ENCODE data around the gene GNS.

GNS gene

DNA sequence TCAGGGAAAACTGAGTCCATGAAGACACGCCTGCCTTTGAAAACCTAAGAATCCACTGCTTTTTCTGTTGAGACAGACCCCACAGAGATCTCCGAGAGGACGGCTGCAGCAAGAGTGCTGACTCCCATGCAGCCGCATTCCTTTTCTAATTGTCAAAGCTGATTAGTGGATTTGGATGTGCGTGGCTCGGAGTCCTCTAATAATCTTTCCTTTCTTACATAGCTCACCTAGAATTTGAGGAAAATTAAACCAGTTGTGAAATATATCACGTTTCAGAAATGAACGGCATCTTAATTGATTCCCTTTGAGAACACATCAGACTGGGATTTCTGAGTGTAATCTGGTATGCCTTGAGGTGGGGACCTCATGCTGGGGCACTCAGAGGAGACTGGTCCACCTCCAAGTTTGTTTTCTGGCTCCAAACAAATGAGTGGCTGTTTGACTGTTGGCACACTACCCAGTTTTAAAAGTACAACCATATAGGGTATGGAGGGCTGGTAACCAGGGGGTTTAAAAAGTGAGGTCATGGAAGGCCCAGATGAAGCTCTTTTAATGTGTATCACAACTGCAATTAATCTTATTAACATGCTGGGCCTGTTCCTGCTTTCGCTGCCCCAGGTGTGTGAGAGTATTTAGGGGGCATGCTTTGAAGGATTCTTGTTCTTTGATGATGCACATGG is 85.6 kb downstream of the GNS start:
- no peak for DNase-seq (ENCODE audit: low read depth)

DNA sequence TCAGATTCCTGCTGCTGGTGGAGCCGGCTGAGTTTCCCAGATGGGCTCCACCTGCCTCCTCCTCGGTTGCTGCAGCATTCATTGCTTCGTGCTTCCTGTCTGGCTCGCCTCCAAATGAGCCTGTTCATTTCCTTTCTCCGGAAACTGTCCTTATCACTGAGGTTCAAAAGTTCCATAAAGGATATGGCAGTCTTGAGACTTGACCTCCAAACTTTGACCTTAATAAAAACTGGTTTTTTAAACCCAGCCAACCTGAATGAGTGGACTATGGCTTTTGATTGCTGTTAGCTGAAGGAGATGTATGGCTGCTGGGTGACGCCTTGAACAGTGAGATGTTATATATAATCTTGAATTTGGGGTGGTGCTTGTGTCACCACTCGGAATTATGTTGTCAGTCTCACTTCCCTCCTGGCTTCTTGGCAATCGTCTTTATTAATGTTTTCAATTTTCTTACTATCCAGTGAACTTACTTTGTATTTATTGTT is 86.2 kb downstream of the GNS start:
- DNase-seq (ENCODE audit: low read depth) = no peak

DNA sequence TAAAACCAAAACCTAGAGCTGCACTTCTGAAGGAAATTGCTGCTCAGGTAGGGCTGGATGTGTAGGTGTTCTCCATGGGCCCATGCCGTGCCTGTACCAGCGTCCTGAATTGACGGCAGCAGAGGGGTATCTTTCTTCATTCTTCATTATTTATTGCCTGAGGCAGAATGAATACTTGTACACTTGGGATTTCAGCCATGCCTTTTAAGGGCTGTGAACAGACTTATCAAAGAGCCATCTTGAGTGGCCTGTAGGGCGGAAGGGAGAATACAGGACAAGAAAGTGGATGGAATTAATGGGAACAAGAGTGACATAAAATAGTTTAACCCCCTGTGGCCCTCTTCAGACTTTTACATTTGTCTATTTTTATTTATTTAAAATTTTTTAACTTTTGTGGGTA is 87.5 kb downstream of the GNS start:
- DNase-seq (ENCODE audit: low read depth) = no peak

DNA sequence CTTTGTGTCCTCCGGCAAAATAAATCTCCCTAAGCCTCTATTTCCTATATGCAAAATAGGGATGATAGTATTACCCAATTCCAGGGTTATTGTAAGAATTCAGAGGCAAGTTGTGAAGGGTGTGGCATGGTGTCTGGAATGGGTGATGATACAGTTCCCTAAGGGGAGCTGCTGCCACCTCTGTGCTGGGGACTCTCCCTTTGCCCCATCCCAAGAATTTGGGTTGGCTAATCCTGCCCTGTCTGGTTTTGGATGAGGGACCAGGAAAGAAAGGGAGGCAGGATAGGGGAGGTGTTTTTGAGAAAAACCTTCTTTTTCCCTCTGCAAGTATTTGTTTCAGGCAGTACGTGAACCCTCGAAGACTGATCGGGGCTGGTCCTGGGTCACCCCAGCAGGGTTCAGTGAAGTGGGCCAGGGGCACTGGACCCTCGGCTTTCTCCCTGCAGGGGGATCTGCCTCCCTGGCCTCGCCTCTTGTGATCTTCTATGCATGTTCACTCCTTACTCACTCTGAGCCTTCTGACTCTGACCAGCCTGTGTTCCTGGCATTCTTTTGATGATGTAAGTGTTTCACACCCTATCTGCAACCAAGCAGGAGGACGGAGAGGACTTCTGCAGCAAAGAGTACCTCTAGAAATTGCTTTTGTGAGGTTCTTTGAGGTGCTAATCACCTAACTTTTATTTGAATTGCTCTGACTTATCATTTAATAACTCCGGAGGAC is 88.1 kb downstream of the GNS start:
- DNase-seq (ENCODE audit: low read depth) = no peak

DNA sequence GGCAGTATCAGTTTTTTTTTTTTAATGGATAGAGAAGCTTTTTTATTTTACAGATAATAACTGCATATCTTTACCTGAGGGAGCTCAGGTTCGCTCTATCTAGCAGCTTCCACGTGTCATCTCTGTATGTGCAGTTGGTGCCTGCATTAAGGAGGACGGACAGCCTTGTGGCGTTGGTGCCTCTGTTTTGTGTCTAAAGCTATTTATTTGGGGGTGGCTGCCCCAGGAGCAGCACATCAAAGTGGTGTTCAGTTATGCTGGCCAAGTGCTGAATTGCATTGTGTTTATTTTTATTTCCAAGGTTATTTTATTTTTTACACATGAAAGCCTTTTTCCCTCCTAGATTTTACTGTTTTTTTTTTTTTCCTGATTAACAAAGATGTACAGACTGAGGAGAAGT is 89.2 kb downstream of the GNS start:
- DNase-seq (ENCODE audit: low read depth) = no peak

DNA sequence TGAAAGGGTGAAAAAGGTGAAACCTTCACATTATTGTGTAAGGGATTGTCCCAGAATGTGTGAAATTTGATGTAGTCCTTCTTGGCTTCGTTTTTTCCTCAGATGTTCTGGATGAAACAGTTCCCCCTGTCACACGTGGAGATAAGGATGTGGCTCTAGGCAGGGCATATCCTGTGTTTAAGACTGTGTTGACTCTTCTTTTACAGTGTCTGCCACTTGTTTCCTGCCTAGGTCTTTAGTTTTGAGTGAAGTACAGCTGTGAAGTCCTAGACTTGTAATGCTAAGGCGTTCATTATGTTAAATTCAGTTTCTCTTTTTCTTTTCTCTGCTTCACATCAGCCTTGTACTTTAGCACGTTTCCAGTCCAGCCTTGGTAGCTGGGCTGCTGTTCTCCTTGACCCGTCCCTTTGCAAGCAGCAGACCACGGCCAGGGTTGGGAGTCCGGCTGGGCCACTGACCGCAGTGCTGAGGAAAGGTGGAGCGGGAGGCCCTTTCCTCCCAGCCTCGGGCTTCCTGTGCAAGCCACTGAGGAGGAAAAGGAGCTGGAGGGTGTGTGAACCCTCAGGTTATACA is 89.8 kb downstream of the GNS start:
- no peak for DNase-seq (ENCODE audit: low read depth)

DNA sequence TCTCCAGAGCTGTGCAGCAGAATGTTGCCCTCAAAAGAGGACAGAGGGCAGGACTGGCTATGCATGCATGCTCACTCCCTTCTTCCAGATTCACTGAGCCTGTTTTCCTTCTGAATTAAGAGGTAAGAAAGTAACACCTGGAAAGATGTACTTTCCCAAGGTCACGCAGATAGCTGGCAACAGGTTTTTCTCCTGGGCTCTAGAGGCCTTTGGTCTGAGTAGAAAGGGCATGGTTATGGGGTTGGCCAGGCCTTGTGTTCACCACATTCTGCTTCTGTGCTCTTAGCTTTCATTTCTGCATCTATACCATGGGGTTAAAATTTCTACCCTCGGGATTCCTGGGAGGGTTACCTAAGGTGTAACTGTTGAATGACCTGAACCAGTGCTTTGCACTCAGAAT is 91.4 kb downstream of the GNS start:
- DNase-seq (ENCODE audit: low read depth) = no peak

DNA sequence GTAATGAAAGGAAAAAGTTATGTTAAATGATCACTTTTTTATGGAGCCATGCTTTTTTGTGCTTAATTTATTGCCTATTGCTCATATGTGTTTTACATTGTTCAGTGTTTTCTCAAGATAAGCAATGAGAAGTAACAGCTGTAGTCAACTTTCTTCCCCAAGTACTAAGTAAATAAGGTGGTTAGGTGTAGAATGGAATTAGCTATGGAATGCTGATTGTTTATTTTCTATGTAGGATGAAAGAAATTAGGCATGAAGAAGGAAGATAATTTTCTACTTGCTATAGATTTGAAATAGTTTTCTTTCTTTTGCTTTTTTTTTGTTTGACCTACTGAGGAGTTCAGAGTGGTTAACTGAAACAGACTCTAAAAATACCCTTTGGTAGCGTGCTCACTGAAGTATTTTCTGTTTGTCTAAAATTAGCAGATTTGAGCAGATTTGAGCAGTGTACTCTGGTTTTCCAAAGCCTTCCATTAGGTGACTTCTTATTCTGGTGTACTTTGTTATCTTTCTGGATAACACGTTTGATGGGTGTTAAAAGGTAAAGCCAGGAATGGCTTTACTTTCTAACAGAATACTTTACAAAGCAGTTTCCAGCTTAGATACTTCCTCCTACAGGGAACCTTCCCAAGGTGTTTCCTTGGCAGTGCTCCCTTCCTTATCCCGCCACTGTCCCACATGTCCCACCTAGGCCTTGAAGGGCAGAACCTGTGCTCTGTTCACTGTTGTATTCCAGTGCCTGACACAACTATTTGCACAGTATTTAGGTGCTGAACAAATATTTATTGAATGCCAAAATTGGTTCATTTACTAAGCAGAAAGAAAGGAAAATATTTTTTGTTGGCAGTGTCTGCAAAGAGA is 92.9 kb downstream of the GNS start:
- no peak for DNase-seq (ENCODE audit: low read depth)

DNA sequence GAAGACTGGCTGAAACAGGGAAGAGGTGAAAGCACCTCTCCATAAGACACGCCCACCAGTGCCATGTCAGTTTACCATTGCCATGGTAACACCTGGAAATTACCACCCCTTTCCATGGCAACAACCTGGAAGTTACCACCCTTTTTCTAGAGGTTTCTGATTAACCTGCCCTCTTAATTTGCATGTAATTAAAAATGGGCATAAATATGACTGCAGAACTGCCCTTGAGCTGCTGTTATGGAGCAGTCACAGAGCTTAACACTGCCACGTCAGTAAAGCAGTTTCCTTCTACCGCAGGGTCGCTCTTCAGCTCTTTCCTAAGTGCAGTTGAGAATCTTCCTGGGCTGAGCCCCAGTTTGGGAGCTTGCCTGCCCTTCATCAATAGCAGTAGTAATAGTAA is 93.7 kb downstream of the GNS start:
- no peak for DNase-seq (ENCODE audit: low read depth)

Data from stimulated activated CD8-positive, alpha-beta memory T cell treated with anti-CD3 and anti-CD28 coated beads, Interleukin-15, amount 100 ng/mL, for 1 hour (primary cell).